CD4-positive, alpha-beta T cell (primary cell): ENCODE data around the gene RTKN2. TPM values are rescaled to one million over a fixed set of nuclear protein-coding genes. Genes with fewer than 3 reads are reported as not detected.
A peak's percentile ranks its signal among the peaks of the same experiment; 100 is the strongest.

Source experiments
- ATAC-seq: fragments of 200-7000 bp; cut with Tn5 transposase; one replicate; pipeline ENCODE4 v1.10.0; 2022; ENCODE audit warnings: mild to moderate bottlenecking; ENCODE audit not compliant: poor library complexity
- CTCF ChIA-PET: fragments of 350-600 bp; sonication (Branson Sonifier 250); formaldehyde crosslinking; loops from one replicate; lab custom pipeline; 2021; ENCODE audit warnings: antibody characterized with exemption, inconsistent platforms; lab: Charles Lee
- POLR2A ChIA-PET: fragments of 350-600 bp; sonication (Branson Sonifier 250); formaldehyde crosslinking; loops from one replicate; lab custom pipeline; 2021; ENCODE audit warnings: antibody characterized with exemption, inconsistent platforms; lab: Charles Lee
- DNase-seq, 14 experiments: peaks; one replicate each; pipeline ENCODE4 v3.0.0-alpha.2; 2013 to 2020; ENCODE audit warnings: mixed read lengths in 2 of 14
- H3K27ac ChIP-seq, 2 donors: one replicate each; pipeline versions ENCODE4 v1.5.1 to v1.7.0; 2013; ENCODE audit warnings: low read length in 2 of 2, low read depth in 1 of 2, mild to moderate bottlenecking in 1 of 2
- H3K27me3 ChIP-seq, 2 experiments: 1 replicate in 1 of 2; 2 replicates in 1 of 2; pipeline versions ENCODE4 v1.6.1 to v1.7.0; 2013; ENCODE audit warnings: low read length in 2 of 2, control low read depth in 1 of 2, mild to moderate bottlenecking in 1 of 2, moderate library complexity in 1 of 2; ENCODE audit not compliant: insufficient read depth in 2 of 2, control insufficient read depth in 1 of 2
- H3K36me3 ChIP-seq: one replicate; pipeline ENCODE4 v1.6.1; 2013; ENCODE audit warnings: low read length, control low read depth; ENCODE audit not compliant: insufficient read depth
- H3K4me1 ChIP-seq: one replicate; pipeline ENCODE4 v1.6.1; 2013; ENCODE audit warnings: low read length, control low read depth; ENCODE audit not compliant: insufficient read depth
- H3K4me3 ChIP-seq: one replicate; pipeline ENCODE4 v1.5.1; 2013; ENCODE audit warnings: mild to moderate bottlenecking, low read length, moderate library complexity
- H3K9me3 ChIP-seq, 2 experiments: 1 replicate in 1 of 2; 2 replicates in 1 of 2; pipeline versions ENCODE4 v1.6.1 to v1.7.0; 2013; ENCODE audit warnings: low read length in 2 of 2, mild to moderate bottlenecking in 2 of 2, control low read depth in 1 of 2, moderate library complexity in 1 of 2; ENCODE audit not compliant: control insufficient read depth in 1 of 2, insufficient read depth in 1 of 2
- H3K27ac Mint-ChIP-seq: one replicate; pipeline ENCODE4 v1.8.0; 2020; ENCODE audit warnings: mixed read lengths
- H3K27me3 Mint-ChIP-seq: one replicate; pipeline ENCODE4 v1.8.0; 2021; ENCODE audit warnings: mixed read lengths
- H3K36me3 Mint-ChIP-seq: one replicate; pipeline ENCODE4 v1.8.0; 2021; ENCODE audit warnings: low read depth, mixed read lengths
- H3K4me1 Mint-ChIP-seq: one replicate; pipeline ENCODE4 v1.8.0; 2021; ENCODE audit warnings: low read depth, mixed read lengths
- H3K4me3 Mint-ChIP-seq: one replicate; pipeline ENCODE4 v1.8.0; 2020; ENCODE audit warnings: mild to moderate bottlenecking, mixed read lengths
- H3K9me3 Mint-ChIP-seq: one replicate; pipeline ENCODE4 v1.8.0; 2020; ENCODE audit warnings: mixed read lengths
- CTCF ChIP-seq: fragments of 200-600 bp; IDR thresholded peaks from one replicate; pipeline ENCODE4 v1.8.0; 2022; ENCODE audit warnings: antibody characterized with exemption, mild to moderate bottlenecking
- intact Hi-C, 2 experiments: fragments of 100-400 bp; cut with DNase I in 1 of 2; cut with micrococcal nuclease in 1 of 2; formaldehyde crosslinking; loops; one replicate each; pipeline versions ENCODE4 v1.15.1 to v1.9.0; 2023 to 2025; cut with DNase I, micrococcal nuclease
- total RNA-seq, 174 experiments: library from RNA in 2 of 174; stranded (reverse) in 2 of 174; gene quantifications; one replicate each; pipeline ENCODE4 v1.2.3 and lab custom pipeline; 2021 to 2026

RTKN2 gene
- total RNA-seq, 2 experiments from 2014 or later, result 3.7 to 3.9 TPM

DNA sequence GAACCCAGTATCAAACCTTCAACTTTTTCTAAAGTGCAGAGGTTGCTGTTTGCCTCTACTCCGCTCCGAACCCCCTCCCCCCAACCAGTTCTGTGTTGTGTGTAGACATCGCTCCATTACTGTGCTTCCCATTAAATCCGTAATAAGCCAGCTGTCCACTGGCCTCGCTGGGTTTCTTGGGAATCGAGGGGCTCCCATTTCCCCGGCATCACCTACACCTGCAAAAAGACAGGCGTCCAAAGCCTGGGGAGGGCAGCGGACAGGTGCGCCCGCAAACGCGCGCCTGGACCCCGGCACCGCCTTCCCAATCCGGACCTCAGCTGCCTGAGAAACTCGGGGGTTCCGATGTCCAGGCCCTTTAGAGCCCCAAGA is 631 bp downstream of the RTKN2 start:
- intact Hi-C loops, result loop anchor here (5.0 to 10.0 kb wide), 5 partner anchors 39 to 887 kb away; no protein-coding TSS in a partner anchor
- no peak overlapping the region for H3K27ac Mint-ChIP-seq
- no peak overlapping the region for H3K27ac ChIP-seq
- peak overlapping the region; percentile 71 for H3K4me3 ChIP-seq
- H3K4me1 ChIP-seq, result peaks cover 16% of the 10 kb centered on the region
- H3K36me3 Mint-ChIP-seq, result no peaks in the 10 kb centered on the region
- peaks cover 22% of the 10 kb centered on the region for H3K4me1 Mint-ChIP-seq
- ATAC-seq, result no peak
- CTCF ChIA-PET, result no interaction called here
- H3K9me3 ChIP-seq, result no peaks in the 10 kb centered on the region
- H3K27me3 Mint-ChIP-seq, result peaks cover 26% of the 10 kb centered on the region
- no peaks in the 10 kb centered on the region for H3K36me3 ChIP-seq
- POLR2A ChIA-PET, result interaction anchor here (1.0 to 1.4 kb wide), 2 partner anchors 195 to 229 kb away, joined by 3 read pairs; no protein-coding TSS in a partner anchor
- peak overlapping the region; percentile 90 for H3K4me3 Mint-ChIP-seq
- no peaks in the 10 kb centered on the region for H3K27me3 ChIP-seq
- DNase-seq, result peak in 2 of 14 experiments; percentile 6 to 8
- TF ChIP-seq CTCF, result no peak
- no peaks in the 10 kb centered on the region for H3K9me3 Mint-ChIP-seq

GRCh38 chr10:62266611-62267010 is 2.0 kb downstream of the RTKN2 start:
- H3K4me3 Mint-ChIP-seq, result peak overlapping the region; percentile 38
- H3K9me3 ChIP-seq, result no peaks in the 10 kb centered on the region
- ChIA-PET POLR2A (no interaction called here), CTCF (interaction anchor here (2.3 kb wide), 1 partner anchor 228 kb away, joined by 9 read pairs; no protein-coding TSS in a partner anchor)
- no peak overlapping the region for H3K27ac ChIP-seq
- H3K27ac Mint-ChIP-seq, result no peak overlapping the region
- no peaks in the 10 kb centered on the region for H3K36me3 ChIP-seq
- H3K4me1 ChIP-seq, result peaks cover 16% of the 10 kb centered on the region
- H3K9me3 Mint-ChIP-seq, result no peaks in the 10 kb centered on the region
- no peak for TF ChIP-seq CTCF
- peaks cover 14% of the 10 kb centered on the region for H3K27me3 Mint-ChIP-seq
- H3K27me3 ChIP-seq, result no peaks in the 10 kb centered on the region
- no peak for DNase-seq
- intact Hi-C loops, result loop anchor here (5.0 to 10.0 kb wide), 5 partner anchors 41 to 888 kb away; no protein-coding TSS in a partner anchor
- H3K4me3 ChIP-seq, result no peak overlapping the region
- H3K36me3 Mint-ChIP-seq, result no peaks in the 10 kb centered on the region
- no peak for ATAC-seq
- peaks cover 22% of the 10 kb centered on the region for H3K4me1 Mint-ChIP-seq

GRCh38 chr10:62266147-62266546 is 2.5 kb downstream of the RTKN2 start:
- POLR2A ChIA-PET, result no interaction called here
- no peak overlapping the region for H3K27ac Mint-ChIP-seq
- no peaks in the 10 kb centered on the region for H3K9me3 ChIP-seq

More at GRCh38 chr10:62266147-62266546, 2.5 kb downstream of the RTKN2 start:
- Histone ChIP-seq H3K27ac (no peak overlapping the region), H3K36me3 (no peaks in the 10 kb centered on the region), H3K4me3 (no peak overlapping the region), H3K4me1 (peaks cover 16% of the 10 kb centered on the region), H3K27me3 (no peaks in the 10 kb centered on the region)
- Mint-ChIP-seq H3K4me3 (no peak overlapping the region), H3K36me3 (no peaks in the 10 kb centered on the region), H3K27me3 (peaks cover 10% of the 10 kb centered on the region), H3K9me3 (no peaks in the 10 kb centered on the region), H3K4me1 (peaks cover 22% of the 10 kb centered on the region)
- CTCF ChIA-PET, result interaction anchor here (2.3 kb wide), 1 partner anchor 227 kb away, joined by 9 read pairs; no protein-coding TSS in a partner anchor
- DNase-seq (no peak), ATAC-seq (no peak)
- no peak for TF ChIP-seq CTCF
- intact Hi-C loops, result loop anchor here (5.0 to 10.0 kb wide), 5 partner anchors 41 to 889 kb away; no protein-coding TSS in a partner anchor
